ENCODE data around the gene PRR19.
"Not testable (repeated sequence)": the region's sequence is repeated elsewhere in the genome, so short reads cannot be mapped to it uniquely, and the experiment has no call there.

The PRR19 gene

DNA sequence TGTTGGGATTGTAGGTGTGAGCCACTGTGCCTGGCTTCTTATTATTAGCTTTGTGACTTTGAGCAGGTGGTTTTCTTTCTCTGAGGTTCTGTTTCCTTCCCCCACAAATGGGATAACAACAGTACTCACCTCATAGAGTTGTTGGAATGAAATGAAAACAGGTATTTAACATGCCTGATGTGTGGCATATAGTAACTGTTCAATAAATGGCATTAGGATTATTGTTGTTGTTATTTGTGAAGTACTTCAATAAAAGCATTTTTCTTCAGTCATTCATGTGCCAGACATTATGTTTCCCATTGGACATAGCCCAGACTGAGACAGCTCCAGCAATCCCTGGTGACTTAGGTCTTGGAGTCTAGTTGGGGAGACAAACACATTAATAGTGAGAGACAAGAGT lies 25.0 kb downstream of the PRR19 start:
- H3K79me1 ChIP-seq (ENCODE audit: low read length): peaks cover 13% of the 10 kb centered on the region
- H2BK120ac ChIP-seq (ENCODE audit: low read depth, low read length): no peak overlapping the region
- H3K4me3 ChIP-seq (ENCODE audit: low read length): no peak overlapping the region
- no peaks in the 10 kb centered on the region for H3K4me1 ChIP-seq (ENCODE audit: control insufficient read depth, low read depth, low read length)
- H3K27ac ChIP-seq (ENCODE audit: low read depth, low read length): no peak overlapping the region
- no peaks in the 10 kb centered on the region for H3K36me3 ChIP-seq (ENCODE audit: control insufficient read depth, insufficient read depth, low read length)
- no peak overlapping the region for H3K56ac ChIP-seq (ENCODE audit: low read length)
- H2BK15ac ChIP-seq (replicated peaks; ENCODE audit: low read depth): no peak overlapping the region
- no peak overlapping the region for H3K9ac ChIP-seq (ENCODE audit: low read length)
- H3K79me2 ChIP-seq (ENCODE audit: control insufficient read depth, insufficient read depth, low read length): peaks cover 3% of the 10 kb centered on the region
- H4K5ac ChIP-seq (ENCODE audit: low read length): no peak overlapping the region
- no peak overlapping the region for H3K23ac ChIP-seq (ENCODE audit: low read length)
- peaks cover 4% of the 10 kb centered on the region for H3K27me3 ChIP-seq (ENCODE audit: insufficient read depth, low read length, poor library complexity)
- no peak overlapping the region for H2AK5ac ChIP-seq (ENCODE audit: low read length)
- no peak overlapping the region for H3K4ac ChIP-seq (ENCODE audit: low read depth, low read length)
- no peak overlapping the region for H3K4me2 ChIP-seq (ENCODE audit: low read length)
- H4K8ac ChIP-seq (ENCODE audit: low read depth, low read length): no peak overlapping the region
- no peak overlapping the region for H2BK5ac ChIP-seq (ENCODE audit: low read length)
- DNase-seq: no peak
- no peak overlapping the region for H3K18ac ChIP-seq (ENCODE audit: low read length)

- no peaks in the 10 kb centered on the region for H3K4me1 ChIP-seq (ENCODE audit: control insufficient read depth, low read depth, low read length)
- no peak overlapping the region for H3K23ac ChIP-seq (ENCODE audit: low read length)
- no peak overlapping the region for H3K56ac ChIP-seq (ENCODE audit: low read length)
- H3K4me2 ChIP-seq (ENCODE audit: low read length): no peak overlapping the region
- no peak overlapping the region for H2BK5ac ChIP-seq (ENCODE audit: low read length)
- H3K79me2 ChIP-seq (ENCODE audit: control insufficient read depth, insufficient read depth, low read length): peaks cover 3% of the 10 kb centered on the region
- H3K4ac ChIP-seq (ENCODE audit: low read depth, low read length): no peak overlapping the region
- H4K5ac ChIP-seq (ENCODE audit: low read length): no peak overlapping the region
- no peak overlapping the region for H2AK5ac ChIP-seq (ENCODE audit: low read length)
- no peak for DNase-seq
- WGBS (ENCODE audit: extremely low coverage, insufficient coverage, low lambda C conversion rate): no CpG with 5 or more reads among the region's 5 CpGs
- H3K18ac ChIP-seq (ENCODE audit: low read length): no peak overlapping the region
- peaks cover 13% of the 10 kb centered on the region for H3K79me1 ChIP-seq (ENCODE audit: low read length)
- H3K27me3 ChIP-seq (ENCODE audit: insufficient read depth, low read length, poor library complexity): peaks cover 4% of the 10 kb centered on the region
- H3K4me3 ChIP-seq (ENCODE audit: low read length): no peak overlapping the region
- no peak overlapping the region for H2BK120ac ChIP-seq (ENCODE audit: low read depth, low read length)
- H3K36me3 ChIP-seq (ENCODE audit: control insufficient read depth, insufficient read depth, low read length): no peaks in the 10 kb centered on the region
- no peak overlapping the region for H2BK15ac ChIP-seq (replicated peaks; ENCODE audit: low read depth)
- H4K8ac ChIP-seq (ENCODE audit: low read depth, low read length): no peak overlapping the region
- no peak overlapping the region for H3K27ac ChIP-seq (ENCODE audit: low read depth, low read length)
- H3K9ac ChIP-seq (ENCODE audit: low read length): no peak overlapping the region
Measured at GRCh38 chr19:42327381-42327780, 25.4 kb downstream of the PRR19 start.

- Histone ChIP-seq H2BK120ac (ENCODE audit: low read depth, low read length) (no peak overlapping the region), H3K4ac (ENCODE audit: low read depth, low read length) (no peak overlapping the region), H3K27ac (ENCODE audit: low read depth, low read length) (no peak overlapping the region), H3K23ac (ENCODE audit: low read length) (no peak overlapping the region), H4K8ac (ENCODE audit: low read depth, low read length) (no peak overlapping the region), H3K36me3 (ENCODE audit: control insufficient read depth, insufficient read depth, low read length) (no peaks in the 10 kb centered on the region), H3K79me2 (ENCODE audit: control insufficient read depth, insufficient read depth, low read length) (peaks cover 3% of the 10 kb centered on the region), H3K79me1 (ENCODE audit: low read length) (peaks cover 13% of the 10 kb centered on the region), H3K27me3 (ENCODE audit: insufficient read depth, low read length, poor library complexity) (peaks cover 4% of the 10 kb centered on the region), H2AK5ac (ENCODE audit: low read length) (no peak overlapping the region), H3K9ac (ENCODE audit: low read length) (no peak overlapping the region), H4K5ac (ENCODE audit: low read length) (no peak overlapping the region), H2BK15ac (replicated peaks; ENCODE audit: low read depth) (no peak overlapping the region), H2BK5ac (ENCODE audit: low read length) (no peak overlapping the region), H3K4me3 (ENCODE audit: low read length) (no peak overlapping the region), H3K56ac (ENCODE audit: low read length) (no peak overlapping the region), H3K18ac (ENCODE audit: low read length) (no peak overlapping the region), H3K4me2 (ENCODE audit: low read length) (no peak overlapping the region), H3K4me1 (ENCODE audit: control insufficient read depth, low read depth, low read length) (no peaks in the 10 kb centered on the region)
- no CpG with 5 or more reads among the region's 1 CpG for WGBS (ENCODE audit: extremely low coverage, insufficient coverage, low lambda C conversion rate)
- no peak for DNase-seq
Measured at GRCh38 chr19:42328106-42328505, 26.2 kb downstream of the PRR19 start.

GRCh38 chr19:42328854-42329253 lies 26.9 kb downstream of the PRR19 start:
- H3K9ac ChIP-seq (ENCODE audit: low read length): no peak overlapping the region
- H3K79me2 ChIP-seq (ENCODE audit: control insufficient read depth, insufficient read depth, low read length): peaks cover 3% of the 10 kb centered on the region
- no CpG with 5 or more reads among the region's 2 CpGs for WGBS (ENCODE audit: extremely low coverage, insufficient coverage, low lambda C conversion rate)
- no peak overlapping the region for H2AK5ac ChIP-seq (ENCODE audit: low read length)
- no peak overlapping the region for H4K5ac ChIP-seq (ENCODE audit: low read length)
- no peak overlapping the region for H2BK5ac ChIP-seq (ENCODE audit: low read length)
- no peak overlapping the region for H2BK120ac ChIP-seq (ENCODE audit: low read depth, low read length)
- no peak overlapping the region for H2BK15ac ChIP-seq (replicated peaks; ENCODE audit: low read depth)
- H3K4me1 ChIP-seq (ENCODE audit: control insufficient read depth, low read depth, low read length): no peaks in the 10 kb centered on the region
- H3K79me1 ChIP-seq (ENCODE audit: low read length): peaks cover 13% of the 10 kb centered on the region
- no peak overlapping the region for H3K4ac ChIP-seq (ENCODE audit: low read depth, low read length)
- H3K23ac ChIP-seq (ENCODE audit: low read length): no peak overlapping the region
- no peak overlapping the region for H3K27ac ChIP-seq (ENCODE audit: low read depth, low read length)
- H3K4me3 ChIP-seq (ENCODE audit: low read length): no peak overlapping the region
- no peak overlapping the region for H4K8ac ChIP-seq (ENCODE audit: low read depth, low read length)
- H3K27me3 ChIP-seq (ENCODE audit: insufficient read depth, low read length, poor library complexity): peaks cover 4% of the 10 kb centered on the region
- H3K18ac ChIP-seq (ENCODE audit: low read length): no peak overlapping the region
- no peaks in the 10 kb centered on the region for H3K36me3 ChIP-seq (ENCODE audit: control insufficient read depth, insufficient read depth, low read length)
- no peak overlapping the region for H3K56ac ChIP-seq (ENCODE audit: low read length)
- H3K4me2 ChIP-seq (ENCODE audit: low read length): no peak overlapping the region
- no peak for DNase-seq

- H3K27ac ChIP-seq (ENCODE audit: low read depth, low read length): no peak overlapping the region
- no peaks in the 10 kb centered on the region for H3K4me1 ChIP-seq (ENCODE audit: control insufficient read depth, low read depth, low read length)
- WGBS (ENCODE audit: extremely low coverage, insufficient coverage, low lambda C conversion rate): no CpG with 5 or more reads among the region's 2 CpGs
- H3K4me2 ChIP-seq (ENCODE audit: low read length): no peak overlapping the region
- no peak overlapping the region for H3K23ac ChIP-seq (ENCODE audit: low read length)
- no peaks in the 10 kb centered on the region for H3K36me3 ChIP-seq (ENCODE audit: control insufficient read depth, insufficient read depth, low read length)
- DNase-seq: no peak
- peaks cover 3% of the 10 kb centered on the region for H3K79me2 ChIP-seq (ENCODE audit: control insufficient read depth, insufficient read depth, low read length)
- H3K79me1 ChIP-seq (ENCODE audit: low read length): peaks cover 13% of the 10 kb centered on the region
- H3K56ac ChIP-seq (ENCODE audit: low read length): no peak overlapping the region
- H2BK15ac ChIP-seq (replicated peaks; ENCODE audit: low read depth): no peak overlapping the region
- H2AK5ac ChIP-seq (ENCODE audit: low read length): no peak overlapping the region
- no peaks in the 10 kb centered on the region for H3K27me3 ChIP-seq (ENCODE audit: insufficient read depth, low read length, poor library complexity)
- no peak overlapping the region for H3K18ac ChIP-seq (ENCODE audit: low read length)
- H3K9ac ChIP-seq (ENCODE audit: low read length): no peak overlapping the region
- H3K4ac ChIP-seq (ENCODE audit: low read depth, low read length): no peak overlapping the region
- no peak overlapping the region for H3K4me3 ChIP-seq (ENCODE audit: low read length)
- H2BK120ac ChIP-seq (ENCODE audit: low read depth, low read length): no peak overlapping the region
- no peak overlapping the region for H2BK5ac ChIP-seq (ENCODE audit: low read length)
- no peak overlapping the region for H4K8ac ChIP-seq (ENCODE audit: low read depth, low read length)
- H4K5ac ChIP-seq (ENCODE audit: low read length): no peak overlapping the region
Measured at GRCh38 chr19:42330241-42330711, 28.3 kb downstream of the PRR19 start.

DNA sequence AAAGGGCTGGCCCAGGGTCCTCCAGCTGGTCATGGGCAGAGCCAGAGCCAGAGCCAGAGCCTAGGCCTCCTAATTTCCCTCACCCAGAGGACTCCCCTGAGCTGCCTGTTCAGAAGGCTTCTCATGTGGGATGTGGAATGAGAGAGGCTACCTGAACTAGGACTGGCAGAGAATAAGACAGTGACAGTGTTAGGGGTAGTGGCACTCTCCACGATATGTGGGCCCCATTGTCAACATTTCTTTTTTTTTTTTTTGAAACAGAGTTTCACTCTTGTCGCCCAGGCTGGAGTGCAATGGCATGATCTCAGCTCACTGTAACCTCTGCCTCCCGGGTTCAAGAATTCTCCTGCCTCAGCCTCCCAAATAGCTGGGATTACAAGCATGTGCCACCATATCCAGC lies 29.4 kb downstream of the PRR19 start:
- H4K8ac ChIP-seq (ENCODE audit: low read depth, low read length); H3K27ac ChIP-seq (ENCODE audit: low read depth, low read length); H3K36me3 ChIP-seq (ENCODE audit: control insufficient read depth, insufficient read depth, low read length); H3K4me3 ChIP-seq (ENCODE audit: low read length); H3K9ac ChIP-seq (ENCODE audit: low read length); H3K23ac ChIP-seq (ENCODE audit: low read length); H2BK120ac ChIP-seq (ENCODE audit: low read depth, low read length); H2AK5ac ChIP-seq (ENCODE audit: low read length); H3K4me2 ChIP-seq (ENCODE audit: low read length); H3K27me3 ChIP-seq (ENCODE audit: insufficient read depth, low read length, poor library complexity); H3K4ac ChIP-seq (ENCODE audit: low read depth, low read length); H4K5ac ChIP-seq (ENCODE audit: low read length); H3K79me2 ChIP-seq (ENCODE audit: control insufficient read depth, insufficient read depth, low read length); H3K18ac ChIP-seq (ENCODE audit: low read length); H3K56ac ChIP-seq (ENCODE audit: low read length); H2BK15ac ChIP-seq (replicated peaks; ENCODE audit: low read depth); H3K4me1 ChIP-seq (ENCODE audit: control insufficient read depth, low read depth, low read length); H2BK5ac ChIP-seq (ENCODE audit: low read length); DNase-seq; H3K79me1 ChIP-seq (ENCODE audit: low read length): not testable (repeated sequence)
- no CpG with 5 or more reads among the region's 3 CpGs for WGBS (ENCODE audit: extremely low coverage, insufficient coverage, low lambda C conversion rate)
